Prostate gland (tissue), 2 donors: ENCODE data around the gene LRP8.

ENCODE experiments used
- CTCF ChIP-seq, 4 experiments: fragments of 200-600 bp in 2 of 4; fragments of 450-650 bp in 2 of 4; sonication (generic) in 2 of 4; IDR thresholded peaks; 1 replicate in 3 of 4; 2 replicates in 1 of 4; pipeline ENCODE4 v1.5.1; 2016 to 2019; ENCODE audit warnings: antibody characterized with exemption in 4 of 4, mild to moderate bottlenecking in 2 of 4, moderate library complexity in 2 of 4
- POLR2A ChIP-seq: fragments of 450-650 bp; IDR thresholded peaks from one replicate; pipeline ENCODE4 v1.6.1; 2016; ENCODE audit warnings: antibody characterized with exemption, mild to moderate bottlenecking

GRCh38 chr1:53335661-53336060 is 7.8 kb upstream of the LRP8 start:
- no peak for TF ChIP-seq CTCF (IDR thresholded peaks at IDR 0.05)
- TF ChIP-seq POLR2A, result no peak
